Daoy (cell line): Measurements from ENCODE around the gene TEKT2. TPM values are rescaled to one million over a fixed set of nuclear protein-coding genes. Genes with fewer than 3 reads are reported as not detected.

ENCODE experiments used
- DNase-seq: peaks from one replicate; pipeline ENCODE4 v3.0.0-alpha.2; 2015; ENCODE audit warnings: low read depth
- total RNA-seq: library from RNA; depleted of rRNA; stranded (reverse); fragments of >200 nt; shearing (Covaris generic); gene quantifications from 2 replicates; pipeline ENCODE4 v1.2.3, GENCODE V29; 2014

Gene TEKT2
- total RNA-seq, 1 experiment from 2014 or later: not detected

DNA sequence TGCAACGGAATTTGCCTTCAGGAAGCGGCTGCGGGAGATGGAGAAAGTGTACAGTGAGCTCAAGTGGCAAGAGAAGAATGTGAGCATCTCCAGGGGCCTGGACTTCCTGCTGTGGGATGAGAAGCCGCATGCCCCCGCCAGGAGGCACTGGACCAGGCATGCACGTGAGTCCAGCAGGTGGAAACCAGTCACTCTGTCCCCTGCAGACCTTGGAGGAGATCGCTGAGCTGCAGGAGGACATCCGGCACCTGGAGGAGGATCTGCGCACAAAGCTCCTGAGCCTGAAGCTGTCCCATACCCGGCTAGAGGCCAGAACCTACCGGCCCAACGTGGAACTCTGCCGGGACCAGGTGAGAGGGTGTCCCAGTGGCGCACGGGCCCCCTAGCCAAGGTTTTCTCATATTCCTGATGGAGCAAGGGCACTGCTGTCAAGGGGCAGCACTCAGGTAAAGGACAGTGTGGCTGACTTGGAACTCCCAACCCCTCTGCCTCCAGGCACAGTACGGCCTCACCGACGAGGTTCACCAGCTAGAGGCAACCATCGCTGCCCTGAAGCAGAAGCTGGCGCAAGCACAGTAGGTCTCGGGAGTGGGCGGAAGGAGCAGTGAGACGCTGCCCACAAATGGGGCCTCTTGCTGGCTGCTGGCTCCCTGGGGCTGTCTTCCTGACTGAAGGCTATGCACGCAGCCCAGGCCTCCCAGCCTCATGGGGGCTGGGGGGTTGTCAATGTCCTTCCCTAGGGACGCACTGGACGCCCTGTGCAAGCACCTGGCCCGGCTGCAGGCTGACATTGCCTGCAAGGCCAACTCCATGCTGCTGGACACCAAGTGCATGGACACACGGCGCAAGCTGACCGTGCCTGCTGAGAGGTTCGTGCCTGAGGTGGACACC is 3.6 kb downstream of the TEKT2 start:
- DNase-seq: no peak

DNA sequence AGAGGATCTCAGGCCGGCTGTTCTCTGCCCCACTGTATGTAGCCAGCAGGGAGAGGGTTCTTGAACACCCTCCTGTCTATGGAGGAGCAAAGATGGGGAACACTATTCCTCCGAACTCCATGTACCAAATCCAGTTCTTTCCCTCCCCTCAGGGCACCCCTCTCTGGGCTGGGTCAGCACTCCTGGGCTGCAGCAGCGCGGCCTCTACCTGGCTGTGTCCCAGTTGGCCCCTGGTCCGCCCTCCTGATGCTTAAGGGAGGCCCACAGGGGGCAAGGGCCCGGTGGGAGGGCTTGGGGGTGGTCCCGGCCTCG is 4.3 kb downstream of the TEKT2 start:
- no peak for DNase-seq

DNA sequence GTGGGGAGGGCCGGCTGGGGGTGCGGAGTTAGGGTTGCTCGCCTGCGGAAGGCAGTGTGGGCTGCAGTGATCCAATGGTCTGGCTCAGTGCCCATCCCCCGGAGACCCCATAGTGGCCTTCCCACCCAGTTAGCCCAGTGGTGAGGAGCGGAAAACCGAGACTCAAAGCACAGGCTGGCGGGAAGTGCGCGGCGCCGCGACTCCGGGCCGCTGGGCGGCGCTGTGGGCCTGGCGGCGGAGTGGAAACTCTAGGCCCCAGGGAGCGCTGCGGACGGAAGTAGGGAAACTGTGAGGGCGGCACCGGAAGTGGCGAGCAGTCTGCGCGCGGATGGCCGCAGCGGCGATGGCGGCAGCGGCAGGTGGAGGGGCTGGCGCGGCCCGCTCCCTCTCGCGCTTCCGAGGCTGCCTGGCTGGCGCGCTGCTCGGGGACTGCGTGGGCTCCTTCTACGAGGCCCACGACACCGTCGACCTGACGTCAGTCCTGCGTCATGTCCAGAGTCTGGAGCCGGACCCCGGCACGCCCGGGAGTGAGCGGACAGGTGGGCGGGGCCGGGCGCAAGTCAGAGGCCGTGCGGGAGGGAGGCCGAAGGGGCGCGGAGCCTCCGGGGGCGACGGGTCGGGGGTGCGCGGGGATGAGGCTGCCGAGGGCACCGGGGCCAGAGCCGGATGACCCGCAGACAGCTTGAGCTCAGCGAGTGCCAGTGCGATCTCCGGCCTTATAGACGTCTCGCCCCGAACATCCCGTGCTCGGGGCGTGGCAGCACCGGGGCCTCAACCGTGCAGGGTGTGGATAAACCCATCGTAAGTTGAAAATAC is 4.9 kb downstream of the TEKT2 start, which contains the start of gene ADPRS:
Gene ADPRS (plus strand): TSS at position 316 of the 816 bp plus-strand sequence. CDS start 13 bp downstream, at position 329.
- DNase-seq: peak; percentile 94

DNA sequence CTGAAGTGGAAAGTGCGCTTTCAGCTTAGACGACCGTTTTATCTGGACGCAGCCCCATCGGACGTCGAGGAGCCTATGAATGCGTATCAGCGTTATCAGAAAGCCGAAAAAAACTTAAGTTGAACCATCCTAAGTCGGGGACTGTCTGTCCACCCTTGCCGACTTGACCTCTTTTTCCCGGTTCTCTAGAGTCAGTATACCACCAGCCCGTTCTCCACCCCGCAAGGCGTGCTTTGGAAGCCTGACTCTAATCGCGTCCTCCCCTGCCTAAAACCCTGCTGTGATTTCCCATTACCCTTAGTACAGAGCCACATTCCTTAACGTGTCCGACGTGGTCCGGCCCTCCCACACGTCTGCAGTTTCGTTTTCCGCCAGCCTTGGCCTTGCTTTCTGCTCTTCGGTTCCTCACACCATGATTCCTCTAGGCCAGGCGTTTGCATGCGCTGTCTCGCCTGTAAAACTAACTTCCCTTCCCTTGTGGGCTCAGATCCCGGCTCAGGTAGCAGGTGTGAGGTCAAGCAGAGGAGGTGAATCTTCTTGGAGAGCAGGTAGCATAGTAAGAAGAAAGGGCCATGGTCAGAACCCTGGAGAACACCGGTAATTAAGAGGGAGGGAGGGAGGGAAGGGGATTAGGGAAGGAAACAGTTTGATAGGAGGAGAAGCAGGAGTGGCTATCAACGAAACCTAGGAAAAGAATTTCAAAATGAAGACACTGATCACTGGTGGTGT is 5.7 kb downstream of the TEKT2 start:
- peak; percentile 72 for DNase-seq

DNA sequence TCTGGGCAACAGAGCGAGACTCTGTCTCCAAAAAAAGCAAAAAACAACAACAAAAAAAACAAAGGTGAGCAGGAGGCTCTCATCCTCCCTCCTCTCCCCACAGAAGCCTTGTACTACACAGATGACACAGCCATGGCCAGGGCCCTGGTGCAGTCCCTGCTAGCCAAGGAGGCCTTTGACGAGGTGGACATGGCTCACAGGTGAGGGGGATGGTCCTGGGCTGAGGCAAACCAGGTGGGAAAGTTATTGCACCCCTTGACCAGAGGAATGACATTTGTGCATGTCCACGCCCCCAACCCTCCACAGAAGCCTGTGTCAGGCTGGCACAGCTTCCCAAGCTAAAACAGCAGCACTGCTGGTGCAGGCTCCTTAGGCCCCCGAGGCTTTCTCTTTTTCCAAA is 7.2 kb downstream of the TEKT2 start:
- no peak for DNase-seq

DNA sequence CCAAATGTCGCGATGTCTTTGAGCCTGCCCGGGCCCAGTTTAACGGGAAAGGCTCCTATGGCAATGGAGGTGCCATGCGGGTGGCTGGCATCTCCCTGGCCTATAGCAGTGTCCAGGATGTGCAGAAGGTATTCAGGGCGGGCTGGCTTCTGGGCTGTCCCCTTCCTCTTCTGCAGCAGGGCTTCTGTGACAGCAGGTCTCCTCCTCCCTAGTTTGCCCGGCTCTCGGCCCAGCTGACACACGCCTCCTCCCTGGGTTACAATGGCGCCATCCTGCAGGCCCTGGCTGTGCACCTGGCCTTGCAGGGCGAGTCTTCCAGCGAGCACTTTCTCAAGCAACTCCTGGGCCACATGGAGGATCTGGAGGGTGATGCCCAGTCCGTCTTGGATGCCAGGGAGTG is 7.8 kb downstream of the TEKT2 start:
- no peak for DNase-seq

DNA sequence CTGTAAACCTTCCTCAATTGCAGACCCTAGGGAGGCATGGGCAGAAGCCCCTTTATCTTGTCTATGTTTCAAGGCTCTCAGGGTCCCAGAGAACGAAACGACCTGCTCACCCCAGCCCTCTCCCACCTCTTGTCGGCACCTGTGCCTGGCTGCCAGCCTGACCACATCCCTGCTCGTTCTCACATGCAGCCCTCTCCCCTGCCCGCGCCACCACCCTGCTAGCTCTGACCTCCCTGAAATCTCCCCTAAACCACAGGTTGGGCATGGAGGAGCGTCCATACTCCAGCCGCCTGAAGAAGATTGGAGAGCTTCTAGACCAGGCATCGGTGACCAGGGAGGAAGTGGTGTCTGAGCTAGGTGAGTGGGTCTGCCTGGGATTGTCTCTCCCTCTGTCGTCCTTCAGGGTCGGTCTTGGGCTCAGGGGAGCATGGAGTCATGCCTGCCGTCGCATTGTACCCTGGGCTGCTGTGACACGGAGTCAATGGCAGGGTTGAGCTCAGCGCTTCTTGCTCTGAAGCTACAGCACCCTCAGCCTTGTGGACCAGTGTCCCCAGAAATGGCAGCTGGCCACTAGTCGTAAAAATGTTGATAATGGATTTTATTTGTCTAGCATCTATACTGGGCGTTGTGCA is 8.4 kb downstream of the TEKT2 start:
- no peak for DNase-seq

DNA sequence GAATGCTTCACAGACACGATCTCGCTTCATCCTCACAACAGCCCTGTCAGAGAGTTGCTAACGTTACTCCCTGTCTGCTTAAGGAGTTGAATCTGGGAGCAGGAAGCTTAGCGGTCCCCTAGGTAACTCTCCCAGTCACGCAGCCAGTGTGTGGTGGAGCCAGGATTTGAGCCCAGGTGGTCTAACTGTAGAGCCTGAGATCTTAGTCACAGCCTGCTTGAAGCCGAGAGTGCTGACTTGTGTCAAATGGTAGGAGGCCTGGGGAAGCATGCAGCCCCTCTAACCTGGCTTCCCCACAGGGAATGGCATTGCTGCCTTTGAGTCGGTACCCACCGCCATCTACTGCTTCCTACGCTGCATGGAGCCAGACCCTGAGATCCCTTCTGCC is 8.9 kb downstream of the TEKT2 start:
- no peak for DNase-seq

DNA sequence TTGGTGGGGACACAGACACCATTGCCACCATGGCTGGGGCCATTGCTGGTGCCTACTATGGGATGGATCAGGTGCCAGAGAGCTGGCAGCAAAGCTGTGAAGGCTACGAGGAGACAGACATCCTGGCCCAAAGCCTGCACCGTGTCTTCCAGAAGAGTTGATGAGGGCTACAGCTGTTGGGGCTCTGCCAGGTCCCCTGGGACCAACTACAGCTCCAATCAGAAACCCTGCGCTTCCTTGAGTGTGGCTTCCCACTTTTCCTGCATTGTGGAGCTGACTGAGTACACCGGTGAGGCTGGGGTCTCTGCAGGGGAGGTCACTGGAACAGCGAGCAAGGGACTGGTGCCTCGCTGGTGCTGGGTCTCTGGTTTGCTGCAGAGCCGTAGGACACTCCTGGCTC is 9.3 kb downstream of the TEKT2 start:
- DNase-seq: no peak

DNA sequence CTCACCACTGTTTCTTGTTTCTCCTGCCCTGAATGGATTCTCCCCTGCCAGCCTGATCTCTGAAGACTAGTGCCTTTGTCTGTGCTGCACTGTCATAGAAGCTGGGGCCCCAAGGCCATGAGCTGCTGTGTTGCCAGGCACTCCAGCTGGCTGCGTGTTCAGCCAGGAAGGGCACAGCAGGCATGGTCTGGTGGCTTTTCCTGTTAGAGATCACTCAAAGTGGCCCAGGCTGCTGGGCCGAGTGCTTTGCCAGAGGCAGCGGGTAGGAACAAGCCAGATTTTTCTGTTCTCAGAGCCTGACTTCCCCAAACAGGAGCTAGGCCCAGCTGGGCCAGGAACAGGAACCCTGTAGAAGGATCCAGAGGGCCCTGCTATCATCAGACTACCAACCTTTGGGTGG is 10.0 kb downstream of the TEKT2 start:
- no peak for DNase-seq

DNA sequence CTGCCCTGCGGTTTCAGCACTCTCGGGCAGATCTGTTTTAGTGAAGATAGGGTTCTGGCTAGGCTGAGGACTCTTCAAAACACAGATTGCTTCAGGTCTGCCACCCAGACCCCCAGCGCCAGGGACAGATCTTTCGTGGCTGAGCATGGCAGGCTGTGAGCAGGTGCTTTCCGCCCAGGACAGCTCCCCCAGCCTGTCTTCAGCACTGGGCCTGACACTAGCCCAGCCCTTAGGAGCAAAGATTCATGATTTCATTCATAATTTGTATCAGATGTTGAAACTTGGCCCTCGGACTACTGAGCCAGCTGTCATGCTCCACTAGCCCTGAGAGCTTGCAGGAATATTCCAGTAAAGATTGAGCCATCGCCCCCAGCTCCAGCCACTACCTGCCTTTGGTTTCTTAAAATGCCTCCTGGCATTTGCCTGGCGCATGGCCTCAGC is 10.7 kb downstream of the TEKT2 start:
- no peak for DNase-seq

DNA sequence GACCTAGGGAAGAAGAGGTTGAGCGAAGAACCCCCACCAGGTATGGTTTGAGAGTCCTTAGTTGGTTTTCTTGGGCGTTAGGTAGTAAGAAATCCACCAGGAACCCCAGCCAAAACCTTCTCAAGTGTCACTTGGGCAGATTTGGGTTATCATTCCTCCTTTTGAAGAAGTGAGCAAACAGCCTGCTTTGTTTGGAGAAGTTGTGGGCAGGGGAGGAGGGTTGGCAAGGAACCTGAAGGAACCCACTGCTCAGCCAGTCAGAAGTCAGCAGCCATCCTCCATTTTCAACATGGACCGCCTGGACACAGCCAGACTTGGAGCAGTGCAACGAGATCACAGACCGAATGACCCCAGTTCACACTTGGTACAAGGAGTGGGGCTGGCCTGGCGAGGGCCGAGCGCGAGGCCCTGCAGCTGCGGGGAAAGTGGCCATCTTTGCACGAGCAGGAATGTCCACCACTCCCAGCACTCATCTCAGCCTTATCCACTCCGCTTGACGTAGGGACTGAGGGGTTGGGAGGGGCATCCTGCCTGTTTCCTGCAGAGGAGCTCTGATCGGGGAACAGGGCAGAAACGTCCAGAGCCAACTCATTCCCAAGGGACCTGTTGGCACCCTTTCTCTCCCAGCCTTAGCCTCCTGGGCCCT is 12.0 kb downstream of the TEKT2 start:
- no peak for DNase-seq

DNA sequence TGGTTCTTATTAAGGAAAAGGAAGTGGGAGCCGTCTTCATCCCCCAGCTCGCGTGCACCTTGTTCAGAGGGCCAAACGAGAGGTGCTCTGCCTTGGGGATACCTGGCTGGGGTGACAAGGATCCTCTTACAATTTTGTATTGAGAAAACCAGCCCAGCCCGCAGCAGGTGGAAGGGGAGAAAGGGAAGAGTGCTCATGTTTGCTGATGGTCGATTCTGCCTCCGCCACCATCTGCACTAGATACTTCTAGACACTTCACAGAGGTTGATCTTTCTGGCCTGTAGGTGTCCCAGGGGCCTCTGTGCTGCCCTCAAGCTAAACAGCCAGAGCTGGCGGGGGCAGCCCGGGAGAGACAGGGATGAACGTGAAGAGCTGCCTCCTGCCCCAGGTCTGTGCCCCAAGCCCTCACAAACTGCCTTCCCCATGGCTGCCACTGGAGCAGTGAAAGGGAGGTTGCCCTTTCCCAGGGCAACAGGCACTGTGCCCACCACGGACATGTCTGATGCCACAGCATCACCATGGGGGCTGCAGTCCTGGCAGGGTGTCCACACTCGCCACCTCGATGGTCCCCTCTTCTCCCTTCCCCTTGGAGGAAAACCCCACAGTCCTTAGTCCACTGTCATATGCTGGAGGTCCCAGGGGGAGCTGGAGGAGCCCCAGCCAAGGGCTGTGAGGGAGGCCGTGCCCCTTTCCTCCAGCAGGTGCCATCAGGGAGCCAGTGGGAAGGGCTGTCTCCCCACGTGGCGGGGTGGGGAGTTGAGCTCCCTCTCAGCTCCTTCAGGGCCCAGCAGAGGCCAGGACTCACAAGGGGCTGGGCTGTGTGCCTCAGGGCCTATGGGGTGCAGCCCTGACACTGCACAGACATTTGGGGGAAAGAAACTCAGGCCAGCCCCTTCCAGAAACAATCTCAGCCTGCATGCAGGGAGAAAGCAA is 12.9 kb downstream of the TEKT2 start:
- peak; percentile 62 for DNase-seq

DNA sequence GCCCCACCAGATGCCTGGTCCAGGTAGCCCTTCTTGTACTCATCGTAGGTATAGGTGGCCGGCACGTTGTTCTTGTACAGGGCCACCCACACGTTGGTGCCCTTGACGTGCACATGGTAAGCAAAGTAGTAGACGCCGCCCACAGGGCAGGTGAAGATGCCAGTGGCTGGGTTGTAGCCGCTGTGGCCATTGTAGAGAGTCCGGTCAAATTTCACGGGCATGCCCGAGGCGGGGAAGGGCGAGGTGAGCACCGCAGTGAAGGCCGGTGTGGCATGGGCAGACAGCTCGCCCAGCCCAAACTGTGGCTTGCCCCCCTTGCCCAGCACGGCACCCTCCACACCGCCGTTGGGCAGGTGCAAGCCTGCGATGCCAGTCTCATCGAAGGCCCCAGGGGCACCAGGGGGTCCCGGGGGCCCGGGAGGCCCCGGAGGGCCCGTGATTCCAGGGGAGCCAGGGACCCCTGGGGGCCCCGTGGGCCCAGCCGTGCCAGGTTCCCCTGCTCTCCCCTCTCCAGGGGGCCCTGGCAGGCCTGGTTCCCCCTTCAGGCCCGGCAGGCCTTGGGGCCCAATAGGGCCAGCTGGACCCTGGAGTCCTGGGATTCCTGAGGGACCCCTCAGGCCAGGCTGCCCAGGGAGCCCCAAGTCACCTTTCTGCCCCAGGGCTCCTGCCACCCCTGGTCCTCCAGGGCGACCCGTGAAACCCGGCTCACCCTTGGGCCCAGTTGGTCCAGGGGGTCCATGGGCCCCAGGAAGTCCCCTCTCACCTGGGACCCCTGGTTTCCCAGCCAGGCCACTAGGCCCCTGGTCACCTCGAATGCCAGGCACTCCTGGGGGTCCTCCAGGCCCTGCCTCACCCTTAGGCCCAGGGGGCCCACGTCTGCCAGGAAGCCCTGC is 14.0 kb downstream of the TEKT2 start:
- no peak for DNase-seq

DNA sequence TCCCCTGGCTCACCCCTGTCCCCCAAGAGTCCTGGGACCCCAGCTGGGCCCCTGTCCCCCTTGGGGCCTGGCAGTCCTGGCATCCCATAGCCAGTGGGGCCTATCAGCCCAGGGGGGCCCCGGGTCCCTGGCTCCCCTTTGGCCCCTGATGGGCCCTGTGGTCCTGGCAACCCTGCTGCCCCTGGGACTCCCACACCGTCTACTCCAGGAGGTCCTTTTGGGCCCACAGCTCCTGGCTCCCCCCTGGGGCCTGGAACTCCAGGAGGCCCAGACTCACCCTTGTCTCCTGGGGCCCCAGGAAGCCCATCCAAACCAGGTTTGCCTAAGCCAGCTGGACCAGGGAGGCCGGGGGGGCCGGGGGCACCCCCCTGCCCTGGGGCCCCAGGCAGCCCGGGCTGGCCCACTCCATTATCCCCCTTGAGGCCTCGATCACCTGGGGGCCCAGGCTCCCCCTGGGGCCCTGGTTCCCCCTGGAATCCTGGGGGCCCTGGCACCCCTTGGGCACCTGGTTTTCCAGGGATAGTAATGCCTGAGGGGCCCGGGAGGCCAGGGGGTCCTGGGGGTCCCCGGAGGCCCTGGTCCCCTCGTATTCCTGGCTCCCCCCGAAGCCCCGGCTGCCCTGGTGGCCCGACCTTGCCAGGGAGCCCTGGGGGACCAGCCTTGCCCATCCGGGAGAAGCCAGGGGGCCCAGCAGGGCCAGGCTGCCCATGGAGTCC is 14.9 kb downstream of the TEKT2 start:
- no peak for DNase-seq

DNA sequence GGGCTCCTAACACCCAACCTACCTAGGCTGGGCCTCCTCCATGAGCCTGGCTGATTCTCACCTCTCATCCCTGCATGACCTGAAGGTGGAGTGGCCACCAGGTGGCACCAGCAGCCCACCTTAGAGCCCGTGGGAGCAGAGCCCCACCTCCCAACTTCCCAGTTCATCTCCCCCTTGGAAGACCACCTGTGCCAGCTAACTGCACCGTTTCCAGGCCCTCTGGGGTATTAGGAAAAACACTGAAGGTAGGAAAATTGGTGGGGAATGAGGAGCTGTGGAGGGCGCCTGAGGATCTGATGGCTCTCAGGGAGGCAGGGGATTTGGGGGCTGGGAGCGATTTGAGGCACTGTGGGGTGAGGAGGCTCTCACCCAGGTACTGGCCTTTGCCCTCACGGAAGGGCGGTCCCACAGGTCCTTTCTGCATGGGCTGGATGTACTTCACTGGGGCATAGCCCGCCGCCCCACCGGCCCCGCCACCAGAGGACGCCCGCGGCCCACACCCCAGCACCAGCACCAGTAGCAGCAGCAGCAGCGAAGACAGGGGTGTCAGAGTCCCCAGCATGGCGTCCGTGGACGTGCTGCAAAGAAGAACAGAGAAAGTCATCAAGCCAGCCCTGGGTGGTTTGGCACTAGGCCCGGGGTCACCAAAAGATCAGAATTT is 15.9 kb downstream of the TEKT2 start:
- DNase-seq: peak; percentile 85

DNA sequence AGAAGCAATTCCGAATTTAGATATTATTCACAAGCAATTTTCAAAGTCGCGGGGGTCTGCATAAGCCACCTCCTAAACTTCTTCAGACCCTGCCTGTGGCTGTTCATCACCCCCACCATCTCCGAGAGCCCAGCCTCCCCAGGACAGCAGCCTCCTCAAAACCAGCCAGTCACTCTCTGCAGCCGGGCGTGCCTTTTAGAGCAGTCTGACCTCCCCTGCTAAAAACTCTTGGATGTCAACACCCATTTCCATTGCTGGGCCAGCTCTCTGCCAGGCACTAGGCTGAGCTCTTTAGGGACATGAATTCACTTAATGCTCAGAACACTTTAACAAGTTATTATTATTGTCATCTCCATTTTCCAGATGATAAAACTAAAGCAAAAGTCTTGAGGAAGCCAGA is 16.5 kb downstream of the TEKT2 start:
- no peak for DNase-seq

DNA sequence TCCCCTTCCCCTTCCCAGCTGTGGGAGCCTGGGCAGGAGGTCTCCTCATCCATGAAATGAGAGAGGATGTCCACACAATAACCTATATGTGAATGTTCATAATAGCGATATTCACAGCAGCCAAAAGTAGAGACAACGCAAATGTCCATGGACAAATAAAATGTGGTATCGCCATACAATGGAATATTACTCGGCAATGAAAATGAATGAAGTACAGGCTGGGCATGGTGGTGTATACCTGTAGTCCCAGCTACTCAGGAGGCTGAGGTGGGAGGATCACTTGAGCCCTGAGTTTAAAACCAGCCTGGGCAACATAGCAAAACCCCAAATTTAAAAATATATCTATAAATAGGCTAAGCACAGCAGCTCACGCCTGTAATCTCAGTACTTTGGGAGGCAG is 17.7 kb downstream of the TEKT2 start:
- no peak for DNase-seq
